ENCODE measurements around the gene TIPIN. TPM values are rescaled to one million over a fixed set of nuclear protein-coding genes. Genes with fewer than 3 reads are reported as not detected.

TIPIN gene
- total and polyA plus RNA-seq, 2 of the 8 experiments (the other 6 are each of a cell fraction or from before 2014, with no cell fraction given) = 8.5 to 24.7 TPM

- TF ChIP-seq SUZ12 (IDR thresholded peaks at IDR 0.05; ENCODE audit: low read length) (no peak), SRF (IDR thresholded peaks at IDR 0.05; ENCODE audit: low read depth, low read length) (no peak), MAX (IDR thresholded peaks at IDR 0.05) (no peak), RBBP5 (IDR thresholded peaks at IDR 0.05; ENCODE audit: borderline replicate concordance, low read depth, low read length) (no peak), KDM1A (IDR thresholded peaks at IDR 0.05; ENCODE audit: borderline replicate concordance, low read length) (no peak)
Measured at GRCh38 chr15:66296186-66296585, 60.3 kb downstream of the TIPIN start (continued).
